Measurements from ENCODE around the gene RNASE11.

RNASE11 gene

DNA sequence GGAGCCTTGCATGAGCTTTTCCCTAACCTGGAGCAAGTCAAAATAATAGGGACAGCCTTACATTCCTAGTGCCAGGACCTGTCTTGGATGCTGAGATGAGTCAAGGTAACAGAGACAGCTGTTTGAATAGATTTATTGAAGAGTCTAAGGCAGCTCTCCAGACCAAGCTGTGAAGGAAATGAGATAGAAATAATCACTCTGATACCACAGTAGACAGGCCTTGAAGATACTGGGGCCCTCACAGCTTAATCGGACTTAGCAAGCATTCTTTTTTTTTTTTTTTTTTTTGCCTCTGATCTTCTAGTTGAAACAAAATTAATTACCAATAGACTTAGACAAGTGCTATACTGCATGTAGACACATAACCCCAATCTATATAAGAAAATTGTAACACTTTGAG is 23.8 kb downstream of the RNASE11 start:
- H3K4me1 Mint-ChIP-seq, result no peaks in the 10 kb centered on the region
- H3K9me3 Mint-ChIP-seq, result peaks cover 12% of the 10 kb centered on the region
- no peak overlapping the region for H3K27ac Mint-ChIP-seq
- TF ChIP-seq, protein P1, sequence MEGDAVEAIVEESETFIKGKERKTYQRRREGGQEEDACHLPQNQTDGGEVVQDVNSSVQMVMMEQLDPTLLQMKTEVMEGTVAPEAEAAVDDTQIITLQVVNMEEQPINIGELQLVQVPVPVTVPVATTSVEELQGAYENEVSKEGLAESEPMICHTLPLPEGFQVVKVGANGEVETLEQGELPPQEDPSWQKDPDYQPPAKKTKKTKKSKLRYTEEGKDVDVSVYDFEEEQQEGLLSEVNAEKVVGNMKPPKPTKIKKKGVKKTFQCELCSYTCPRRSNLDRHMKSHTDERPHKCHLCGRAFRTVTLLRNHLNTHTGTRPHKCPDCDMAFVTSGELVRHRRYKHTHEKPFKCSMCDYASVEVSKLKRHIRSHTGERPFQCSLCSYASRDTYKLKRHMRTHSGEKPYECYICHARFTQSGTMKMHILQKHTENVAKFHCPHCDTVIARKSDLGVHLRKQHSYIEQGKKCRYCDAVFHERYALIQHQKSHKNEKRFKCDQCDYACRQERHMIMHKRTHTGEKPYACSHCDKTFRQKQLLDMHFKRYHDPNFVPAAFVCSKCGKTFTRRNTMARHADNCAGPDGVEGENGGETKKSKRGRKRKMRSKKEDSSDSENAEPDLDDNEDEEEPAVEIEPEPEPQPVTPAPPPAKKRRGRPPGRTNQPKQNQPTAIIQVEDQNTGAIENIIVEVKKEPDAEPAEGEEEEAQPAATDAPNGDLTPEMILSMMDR (IDR thresholded peaks at IDR 0.05; ENCODE audit: unreplicated experiment in 3 of 3), result no peak
- H3K27me3 Mint-ChIP-seq (ENCODE audit: low read depth), result no peaks in the 10 kb centered on the region
- no peaks in the 10 kb centered on the region for H3K36me3 Mint-ChIP-seq (ENCODE audit: low read depth)
- H3K4me3 Mint-ChIP-seq, result no peak overlapping the region

DNA sequence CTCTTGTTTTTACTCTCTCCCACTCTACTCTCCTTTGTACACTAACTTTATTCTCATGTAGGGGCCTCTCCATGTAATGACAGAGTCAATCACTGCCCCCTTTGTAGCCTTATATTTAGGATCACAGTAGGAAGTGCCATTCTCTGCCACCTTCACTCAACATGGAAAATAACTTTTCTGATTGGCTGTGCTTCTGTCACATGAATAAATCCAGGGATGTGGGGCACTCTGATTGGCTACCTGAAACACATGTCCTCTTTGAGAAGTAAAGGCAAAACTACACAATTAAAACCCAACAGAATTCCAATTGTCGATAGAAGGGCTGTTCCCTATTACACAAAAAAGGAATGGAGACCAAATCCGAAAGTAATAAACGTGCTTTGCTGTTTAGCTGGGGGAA is 26.8 kb downstream of the RNASE11 start, which contains the start of gene RNASE9:
Gene RNASE9 (minus strand): TSS at position 87 of the 400 bp plus-strand sequence.
- no peaks in the 10 kb centered on the region for H3K4me1 Mint-ChIP-seq
- H3K27ac Mint-ChIP-seq, result no peak within 1 kb of the TSS
- H3K27me3 Mint-ChIP-seq (ENCODE audit: low read depth), result no peaks in the 10 kb centered on the region
- no peaks in the 10 kb centered on the region for H3K9me3 Mint-ChIP-seq
- no peak within 1 kb of the TSS for H3K4me3 Mint-ChIP-seq
- TF ChIP-seq, protein P1 (IDR thresholded peaks at IDR 0.05; ENCODE audit: unreplicated experiment in 3 of 3), result no peak
- no peaks in the 10 kb centered on the region for H3K36me3 Mint-ChIP-seq (ENCODE audit: low read depth)

DNA sequence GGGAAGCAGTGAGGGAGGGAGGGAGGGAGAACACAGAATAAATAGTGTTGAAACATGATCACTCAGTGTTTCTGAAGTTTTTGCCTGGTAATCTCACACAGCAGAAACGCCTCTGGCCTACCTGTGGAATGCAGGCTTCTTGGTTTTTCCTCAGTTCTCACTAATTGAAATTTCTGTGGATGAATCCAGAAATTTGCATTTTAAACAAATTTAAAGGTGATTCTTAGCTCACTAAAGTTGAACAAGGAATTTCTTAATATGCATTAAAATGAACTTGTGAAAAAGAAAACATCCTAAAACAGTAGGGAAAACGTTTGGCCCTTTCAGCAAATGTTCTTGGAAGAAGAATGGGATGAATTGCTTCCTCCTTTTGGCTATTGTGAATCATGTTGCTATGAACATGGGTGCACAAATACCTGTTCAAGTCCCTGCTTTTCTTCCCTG is 28.3 kb downstream of the RNASE11 start:
- Mint-ChIP-seq H3K9me3 (no peaks in the 10 kb centered on the region), H3K27me3 (ENCODE audit: low read depth) (no peaks in the 10 kb centered on the region), H3K36me3 (ENCODE audit: low read depth) (no peaks in the 10 kb centered on the region), H3K4me1 (no peaks in the 10 kb centered on the region), H3K4me3 (no peak overlapping the region), H3K27ac (no peak overlapping the region)
- TF ChIP-seq, protein P1 (IDR thresholded peaks at IDR 0.05; ENCODE audit: unreplicated experiment in 3 of 3), result no peak

DNA sequence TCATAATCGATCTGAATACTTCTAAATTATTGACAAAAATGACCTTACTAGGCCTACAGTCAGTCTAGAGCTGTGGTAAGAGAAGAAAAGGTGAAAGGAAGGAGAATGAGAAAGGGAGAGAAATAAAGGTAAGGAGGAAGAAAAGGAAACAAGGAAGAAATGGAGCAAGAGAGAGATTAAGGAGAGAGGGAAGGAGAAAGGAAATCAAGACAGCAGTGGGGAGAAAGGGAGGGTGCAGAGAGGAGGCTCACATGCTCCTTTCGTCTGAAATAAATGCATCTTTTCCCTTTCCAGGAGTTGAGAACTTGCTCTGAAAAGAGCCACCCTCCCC is 30.6 kb downstream of the RNASE11 start:
- no peak overlapping the region for H3K4me3 Mint-ChIP-seq
- TF ChIP-seq, protein P1 (IDR thresholded peaks at IDR 0.05; ENCODE audit: unreplicated experiment in 3 of 3), result no peak
- no peaks in the 10 kb centered on the region for H3K4me1 Mint-ChIP-seq
- H3K9me3 Mint-ChIP-seq, result no peaks in the 10 kb centered on the region
- no peaks in the 10 kb centered on the region for H3K27me3 Mint-ChIP-seq (ENCODE audit: low read depth)
- H3K27ac Mint-ChIP-seq, result no peak overlapping the region
- H3K36me3 Mint-ChIP-seq (ENCODE audit: low read depth), result no peaks in the 10 kb centered on the region

DNA sequence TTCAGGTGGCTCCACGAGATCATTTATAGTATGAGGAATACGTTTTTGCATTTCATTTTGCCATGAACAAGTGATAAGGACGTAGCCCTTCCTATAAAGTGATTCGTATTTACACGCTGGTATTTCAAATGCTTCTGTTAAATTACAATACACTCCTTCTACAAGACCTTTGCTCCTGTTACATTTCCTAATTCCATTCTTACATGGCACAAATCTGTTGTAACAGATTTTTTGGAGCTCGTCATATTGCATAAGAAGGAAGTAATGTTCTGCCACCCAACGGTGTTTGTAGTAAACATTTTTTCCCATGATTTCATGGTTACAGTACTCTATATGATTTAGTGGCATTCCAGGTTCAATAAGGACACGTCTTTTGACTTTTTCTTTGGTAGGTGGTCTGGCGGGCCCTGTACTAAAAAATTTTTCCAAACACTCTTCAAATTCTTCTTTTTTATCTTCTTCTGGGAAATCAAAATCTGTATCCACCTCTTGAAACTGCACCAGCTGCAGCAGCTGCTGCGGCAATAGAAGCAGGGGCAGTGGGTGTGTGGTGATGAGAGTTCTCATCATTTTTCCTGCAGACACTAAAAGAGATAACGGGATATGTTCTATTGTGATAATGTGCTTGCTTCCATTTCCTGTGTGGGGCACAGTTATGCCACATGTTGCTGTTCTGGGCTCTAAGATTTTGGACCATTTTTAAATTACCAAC is 31.1 kb downstream of the RNASE11 start:
- H3K9me3 Mint-ChIP-seq, result no peaks in the 10 kb centered on the region
- TF ChIP-seq, protein P1 (IDR thresholded peaks at IDR 0.05; ENCODE audit: unreplicated experiment in 3 of 3), result no peak
- no peaks in the 10 kb centered on the region for H3K4me1 Mint-ChIP-seq
- no peaks in the 10 kb centered on the region for H3K27me3 Mint-ChIP-seq (ENCODE audit: low read depth)
- H3K27ac Mint-ChIP-seq, result no peak overlapping the region
- no peaks in the 10 kb centered on the region for H3K36me3 Mint-ChIP-seq (ENCODE audit: low read depth)
- no peak overlapping the region for H3K4me3 Mint-ChIP-seq

DNA sequence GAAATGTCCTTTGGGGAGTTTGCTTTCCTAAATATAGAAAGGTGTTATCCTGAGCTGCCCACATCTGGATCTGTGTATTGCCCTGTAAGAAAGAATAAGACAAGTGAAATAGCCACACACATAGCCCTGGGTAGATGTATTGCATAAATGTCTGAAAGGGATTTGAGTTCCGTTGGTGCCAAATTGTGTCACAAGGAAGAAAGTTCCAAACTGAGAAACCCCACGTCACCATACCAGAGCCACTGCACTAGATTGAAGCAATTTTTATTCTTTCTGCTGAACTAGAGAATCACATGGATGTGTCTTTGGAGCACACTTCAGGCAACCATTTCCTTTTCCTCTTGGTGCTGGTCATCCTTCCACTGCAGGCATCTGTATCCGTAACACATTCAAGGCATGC is 32.0 kb downstream of the RNASE11 start:
- Mint-ChIP-seq H3K27ac (no peak overlapping the region), H3K36me3 (ENCODE audit: low read depth) (no peaks in the 10 kb centered on the region), H3K27me3 (ENCODE audit: low read depth) (no peaks in the 10 kb centered on the region), H3K9me3 (no peaks in the 10 kb centered on the region), H3K4me1 (no peaks in the 10 kb centered on the region), H3K4me3 (no peak overlapping the region)
- TF ChIP-seq, protein P1 (IDR thresholded peaks at IDR 0.05; ENCODE audit: unreplicated experiment in 3 of 3), result no peak

All from nephron (organoid).